ENCODE measurements around the gene GALNT18.

GALNT18 gene

GRCh38 chr11:11471201-11471600, 150.6 kb downstream of the GALNT18 start:
- no peak for TF ChIP-seq CEBPB (IDR thresholded peaks at IDR 0.05)
- no peak for TF ChIP-seq YY1 (IDR thresholded peaks at IDR 0.05; ENCODE audit: low read depth)
- no peak for TF ChIP-seq TCF12 (IDR thresholded peaks at IDR 0.05; ENCODE audit: low read depth)
- no peak for TF ChIP-seq FOXM1 (IDR thresholded peaks at IDR 0.05; ENCODE audit: borderline replicate concordance, low read depth)
- TF ChIP-seq REST (IDR thresholded peaks at IDR 0.05; ENCODE audit: low read depth) = no peak
- no peak for TF ChIP-seq CREB1 (IDR thresholded peaks at IDR 0.05; ENCODE audit: low read depth)
- TF ChIP-seq EP300 (IDR thresholded peaks at IDR 0.05; ENCODE audit: borderline replicate concordance) = no peak
- TF ChIP-seq EGR1 (IDR thresholded peaks at IDR 0.05) = no peak
- no peak for TF ChIP-seq MAX (IDR thresholded peaks at IDR 0.05)
- no peak for TF ChIP-seq RAD21 (IDR thresholded peaks at IDR 0.05; ENCODE audit: low read depth)
- TF ChIP-seq NFIC (IDR thresholded peaks at IDR 0.05) = no peak
- no peak for TF ChIP-seq USF1 (IDR thresholded peaks at IDR 0.05)
- TF ChIP-seq TAF1 (IDR thresholded peaks at IDR 0.05; ENCODE audit: low read depth) = no peak
- no peak for TF ChIP-seq TEAD4 (IDR thresholded peaks at IDR 0.05)
- TF ChIP-seq ZBTB7A (IDR thresholded peaks at IDR 0.05; ENCODE audit: low read depth) = no peak

GRCh38 chr11:11468954-11469353, 152.9 kb downstream of the GALNT18 start:
- TF ChIP-seq NFIC (IDR thresholded peaks at IDR 0.05) = no peak
- no peak for TF ChIP-seq TAF1 (IDR thresholded peaks at IDR 0.05; ENCODE audit: low read depth)
- TF ChIP-seq TCF12 (IDR thresholded peaks at IDR 0.05; ENCODE audit: low read depth) = no peak
- no peak for TF ChIP-seq YY1 (IDR thresholded peaks at IDR 0.05; ENCODE audit: low read depth)
- TF ChIP-seq CEBPB (IDR thresholded peaks at IDR 0.05) = no peak
- no peak for TF ChIP-seq TEAD4 (IDR thresholded peaks at IDR 0.05)
- TF ChIP-seq ZBTB7A (IDR thresholded peaks at IDR 0.05; ENCODE audit: low read depth) = no peak
- TF ChIP-seq EP300 (IDR thresholded peaks at IDR 0.05; ENCODE audit: borderline replicate concordance) = no peak
- no peak for TF ChIP-seq RAD21 (IDR thresholded peaks at IDR 0.05; ENCODE audit: low read depth)
- no peak for TF ChIP-seq MAX (IDR thresholded peaks at IDR 0.05)
- no peak for TF ChIP-seq REST (IDR thresholded peaks at IDR 0.05; ENCODE audit: low read depth)

- no peak for TF ChIP-seq TEAD4 (IDR thresholded peaks at IDR 0.05)
- no peak for TF ChIP-seq NFIC (IDR thresholded peaks at IDR 0.05)
- TF ChIP-seq REST (IDR thresholded peaks at IDR 0.05; ENCODE audit: low read depth) = no peak
- TF ChIP-seq TCF12 (IDR thresholded peaks at IDR 0.05; ENCODE audit: low read depth) = no peak
- TF ChIP-seq ZBTB7A (IDR thresholded peaks at IDR 0.05; ENCODE audit: low read depth) = no peak
- TF ChIP-seq CEBPB (IDR thresholded peaks at IDR 0.05) = no peak
- TF ChIP-seq USF1 (IDR thresholded peaks at IDR 0.05) = no peak
- no peak for TF ChIP-seq YY1 (IDR thresholded peaks at IDR 0.05; ENCODE audit: low read depth)
- TF ChIP-seq CREB1 (IDR thresholded peaks at IDR 0.05; ENCODE audit: low read depth) = no peak
- no peak for TF ChIP-seq EP300 (IDR thresholded peaks at IDR 0.05; ENCODE audit: borderline replicate concordance)
- TF ChIP-seq FOXM1 (IDR thresholded peaks at IDR 0.05; ENCODE audit: borderline replicate concordance, low read depth) = no peak
- TF ChIP-seq MAX (IDR thresholded peaks at IDR 0.05) = no peak
- TF ChIP-seq RAD21 (IDR thresholded peaks at IDR 0.05; ENCODE audit: low read depth) = no peak
- TF ChIP-seq EGR1 (IDR thresholded peaks at IDR 0.05) = no peak
- TF ChIP-seq TAF1 (IDR thresholded peaks at IDR 0.05; ENCODE audit: low read depth) = no peak
Observed at GRCh38 chr11:11467312-11467711, 154.5 kb downstream of the GALNT18 start.

GRCh38 chr11:11464555-11464954, 157.2 kb downstream of the GALNT18 start:
- no peak for TF ChIP-seq TAF1 (IDR thresholded peaks at IDR 0.05; ENCODE audit: low read depth)
- TF ChIP-seq RAD21 (IDR thresholded peaks at IDR 0.05; ENCODE audit: low read depth) = no peak
- TF ChIP-seq CEBPB (IDR thresholded peaks at IDR 0.05) = no peak
- TF ChIP-seq FOXM1 (IDR thresholded peaks at IDR 0.05; ENCODE audit: borderline replicate concordance, low read depth) = no peak
- no peak for TF ChIP-seq YY1 (IDR thresholded peaks at IDR 0.05; ENCODE audit: low read depth)
- TF ChIP-seq ZBTB7A (IDR thresholded peaks at IDR 0.05; ENCODE audit: low read depth) = no peak
- no peak for TF ChIP-seq TEAD4 (IDR thresholded peaks at IDR 0.05)
- TF ChIP-seq EGR1 (IDR thresholded peaks at IDR 0.05) = no peak
- no peak for TF ChIP-seq MAX (IDR thresholded peaks at IDR 0.05)
- TF ChIP-seq CREB1 (IDR thresholded peaks at IDR 0.05; ENCODE audit: low read depth) = no peak
- no peak for TF ChIP-seq EP300 (IDR thresholded peaks at IDR 0.05; ENCODE audit: borderline replicate concordance)
- TF ChIP-seq TCF12 (IDR thresholded peaks at IDR 0.05; ENCODE audit: low read depth) = no peak
- TF ChIP-seq NFIC (IDR thresholded peaks at IDR 0.05) = no peak
- no peak for TF ChIP-seq REST (IDR thresholded peaks at IDR 0.05; ENCODE audit: low read depth)
- TF ChIP-seq USF1 (IDR thresholded peaks at IDR 0.05) = no peak

All from Ishikawa (cell line).